Dendritic cell treated with granulocyte-macrophage colony-stimulating factor and Interleukin-4, amounts not matched to agents 40 ng/mL and 50 ng/mL, for 4 days (primary cell): ENCODE results near the gene ARHGAP15.

ENCODE experiments used
- H3K27ac Mint-ChIP-seq: one replicate; pipeline ENCODE4 v1.8.0; 2022; ENCODE audit warnings: mild to moderate bottlenecking, mixed read lengths
- H3K27me3 Mint-ChIP-seq: one replicate; pipeline ENCODE4 v1.8.0; 2022; ENCODE audit warnings: mild to moderate bottlenecking, mixed read lengths
- H3K36me3 Mint-ChIP-seq: one replicate; pipeline ENCODE4 v1.8.0; 2022; ENCODE audit warnings: low read depth, mixed read lengths
- H3K4me1 Mint-ChIP-seq: one replicate; pipeline ENCODE4 v1.8.0; 2022; ENCODE audit warnings: low read depth, mixed read lengths
- H3K4me3 Mint-ChIP-seq: one replicate; pipeline ENCODE4 v1.8.0; 2022; ENCODE audit warnings: mild to moderate bottlenecking, moderate library complexity, mixed read lengths
- H3K9me3 Mint-ChIP-seq: one replicate; pipeline ENCODE4 v1.8.0; 2022; ENCODE audit warnings: mixed read lengths
- intact Hi-C: fragments of 100-400 bp; cut with micrococcal nuclease; formaldehyde crosslinking; loops from one replicate; pipeline ENCODE4 v1.15.0; 2022

ARHGAP15 gene

DNA sequence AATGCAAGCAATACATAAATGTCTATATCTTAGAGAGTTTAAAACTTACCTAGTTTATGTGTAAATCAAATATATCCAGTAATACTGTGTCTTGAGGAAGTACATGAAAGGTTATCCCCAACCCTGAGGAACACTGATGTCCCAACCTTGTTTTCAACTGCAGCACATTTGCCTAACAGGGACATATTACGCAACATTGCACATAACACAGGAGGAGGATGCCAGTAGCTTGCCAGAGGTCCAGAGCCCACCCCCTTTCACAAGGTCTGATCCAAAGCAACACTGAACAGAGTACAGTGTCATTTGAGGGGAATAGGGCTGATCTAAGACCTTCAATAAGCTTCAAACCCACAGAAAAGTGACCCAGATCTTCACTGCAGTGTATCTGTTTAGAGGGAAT lies 678.5 kb downstream of the ARHGAP15 start:
- H3K36me3 Mint-ChIP-seq = no peaks in the 10 kb centered on the region
- H3K4me1 Mint-ChIP-seq = peaks cover 11% of the 10 kb centered on the region
- intact Hi-C loops = no loop called here
- H3K27ac Mint-ChIP-seq = no peak overlapping the region
- no peak overlapping the region for H3K4me3 Mint-ChIP-seq
- peaks cover 12% of the 10 kb centered on the region for H3K9me3 Mint-ChIP-seq
- no peaks in the 10 kb centered on the region for H3K27me3 Mint-ChIP-seq

DNA sequence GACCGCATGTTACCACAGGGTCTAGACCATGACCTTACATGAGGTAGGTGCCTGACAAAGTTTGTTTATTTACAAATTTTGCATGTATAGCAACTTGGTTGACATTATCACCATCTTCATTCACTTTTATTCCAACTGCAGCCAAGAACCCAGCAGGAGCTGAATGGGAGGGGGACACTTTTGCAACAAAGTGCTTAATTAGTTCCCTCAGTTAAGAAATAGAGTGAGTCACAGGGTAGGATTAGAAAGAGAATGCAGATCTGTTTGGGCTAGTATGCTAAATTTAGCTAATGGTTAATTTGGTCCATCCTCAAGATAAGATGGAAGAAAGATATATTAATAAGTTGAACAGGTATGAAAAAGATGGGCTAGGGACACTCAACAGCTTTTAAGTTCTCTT lies 678.9 kb downstream of the ARHGAP15 start:
- Mint-ChIP-seq H3K27ac (no peak overlapping the region), H3K4me3 (no peak overlapping the region), H3K27me3 (no peaks in the 10 kb centered on the region), H3K36me3 (no peaks in the 10 kb centered on the region), H3K9me3 (peaks cover 14% of the 10 kb centered on the region), H3K4me1 (peaks cover 11% of the 10 kb centered on the region)
- intact Hi-C loops = no loop called here

DNA sequence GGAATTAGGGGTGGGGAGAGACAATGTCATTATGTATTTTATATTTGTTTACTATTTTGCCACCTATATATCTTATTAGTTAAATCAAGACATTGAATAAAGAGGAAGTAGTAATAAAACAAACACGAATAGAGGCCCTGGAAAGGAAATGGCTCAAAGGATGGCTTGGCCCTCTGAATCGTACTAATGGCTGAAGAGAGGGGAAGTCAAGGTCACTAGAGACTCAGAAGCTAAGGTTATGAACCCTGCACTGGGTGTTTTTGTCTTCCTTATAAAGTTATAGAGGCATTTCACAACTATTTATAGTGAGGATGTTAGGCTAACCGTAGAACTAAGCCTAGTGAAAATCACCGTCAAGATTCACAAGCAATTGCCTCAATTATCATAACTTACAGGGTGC lies 685.9 kb downstream of the ARHGAP15 start:
- H3K27ac Mint-ChIP-seq = no peak overlapping the region
- peaks cover 14% of the 10 kb centered on the region for H3K9me3 Mint-ChIP-seq
- intact Hi-C loops = no loop called here
- no peaks in the 10 kb centered on the region for H3K27me3 Mint-ChIP-seq
- H3K36me3 Mint-ChIP-seq = no peaks in the 10 kb centered on the region
- H3K4me1 Mint-ChIP-seq = no peaks in the 10 kb centered on the region
- no peak overlapping the region for H3K4me3 Mint-ChIP-seq

DNA sequence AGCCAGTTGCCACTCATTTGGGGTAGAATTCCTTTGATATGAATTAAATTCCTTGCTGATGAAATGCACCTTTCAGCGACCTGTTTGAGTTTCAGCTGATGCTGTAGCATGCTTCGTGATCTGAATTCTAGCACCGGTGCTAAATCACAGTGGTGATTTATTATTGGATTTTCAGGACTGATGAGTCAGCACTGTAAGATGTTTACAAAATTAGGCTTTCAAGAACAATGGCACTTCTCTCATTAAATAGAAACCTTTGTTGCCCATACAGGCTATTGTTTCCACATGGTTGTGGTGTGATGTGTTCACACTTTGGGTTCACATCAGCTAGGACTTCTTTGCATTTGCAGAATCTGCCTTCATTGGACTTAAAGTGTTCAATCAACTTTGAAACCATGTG lies 687.7 kb downstream of the ARHGAP15 start:
- Mint-ChIP-seq H3K4me3 (no peak overlapping the region), H3K27ac (no peak overlapping the region), H3K27me3 (no peaks in the 10 kb centered on the region), H3K9me3 (peaks cover 10% of the 10 kb centered on the region), H3K36me3 (no peaks in the 10 kb centered on the region), H3K4me1 (no peaks in the 10 kb centered on the region)
- intact Hi-C loops = no loop called here
